Endothelial cell of umbilical vein (primary cell): ENCODE data around the gene RBPJ. TPM values are rescaled to one million over a fixed set of nuclear protein-coding genes. Genes with fewer than 3 reads are reported as not detected.

Source experiments
- BruUV-seq: library from RNA; stranded (reverse); fragments of 400-500 nt; replicated peaks from 2 replicates; lab custom pipeline; 2021; lab: Mats Ljungman, UMichigan
- CTCF ChIA-PET: fragments of 300-600, 350-600 bp; sonication (Branson Sonifier 250); formaldehyde crosslinking; loops from one replicate; lab custom pipeline; 2021; ENCODE audit warnings: antibody characterized with exemption, inconsistent platforms; lab: Charles Lee
- POLR2A ChIA-PET: fragments of 300-600, 350-600 bp; sonication (Branson Sonifier 250); formaldehyde crosslinking; loops from one replicate; lab custom pipeline; 2021; ENCODE audit warnings: antibody characterized with exemption, inconsistent platforms; lab: Charles Lee
- DNase-seq: peaks from one replicate; pipeline ENCODE4 v3.0.0-alpha.2; 2011; ENCODE audit warnings: low read depth, low spot score
- FAIRE-seq: peaks from 2 replicates; lab custom pipeline; 2011; peaks lifted over from hg19 to GRCh38; lab: Jason Lieb, UNC
- H2AFZ ChIP-seq: 2 replicates; pipeline ENCODE4 v1.6.0; 2012; ENCODE audit warnings: low read depth, low read length, control low read depth, inconsistent platforms
- H3K27ac ChIP-seq: 2 replicates; pipeline ENCODE4 v1.5.1; 2011; ENCODE audit warnings: low read depth, mild to moderate bottlenecking, control low read depth, low read length, moderate library complexity; ENCODE audit not compliant: insufficient read depth
- H3K27me3 ChIP-seq, 2 experiments: 2 replicates each; pipeline versions ENCODE4 v1.6.0 to v1.6.1; 2011; ENCODE audit warnings: low read length in 2 of 2, mixed read lengths in 1 of 2; ENCODE audit not compliant: control insufficient read depth in 2 of 2, insufficient read depth in 2 of 2
- H3K36me3 ChIP-seq, 2 experiments: 2 replicates in 1 of 2; 3 replicates in 1 of 2; pipeline ENCODE4 v1.5.1; 2011; ENCODE audit warnings: low read length in 2 of 2, mild to moderate bottlenecking in 1 of 2, moderate library complexity in 1 of 2; ENCODE audit not compliant: control insufficient read depth in 2 of 2, insufficient read depth in 2 of 2; ENCODE audit errors: extremely low read depth in 1 of 2
- H3K4me1 ChIP-seq: 3 replicates; pipeline ENCODE4 v1.5.1; 2011; ENCODE audit warnings: mild to moderate bottlenecking, low read length; ENCODE audit not compliant: control insufficient read depth, insufficient read depth; ENCODE audit errors: extremely low read depth
- H3K4me2 ChIP-seq: 2 replicates; pipeline ENCODE4 v1.6.1; 2011; ENCODE audit warnings: low read length, control low read depth, mixed read lengths; ENCODE audit not compliant: insufficient read depth
- H3K4me3 ChIP-seq, 3 experiments: fragments of 200-600 bp in 1 of 3; sonication (generic), shearing (Covaris generic) in 1 of 3; replicated peaks in 1 of 3; 2 replicates each; pipeline ENCODE4 v1.5.1; 2011 to 2016; ENCODE audit warnings: control low read depth in 3 of 3, low read length in 3 of 3, mild to moderate bottlenecking in 2 of 3, inconsistent platforms in 1 of 3, low read depth in 1 of 3, moderate library complexity in 1 of 3; ENCODE audit not compliant: insufficient read depth in 1 of 3
- H3K79me2 ChIP-seq: 2 replicates; pipeline ENCODE4 v1.6.0; 2012; ENCODE audit warnings: low read length, inconsistent platforms; ENCODE audit not compliant: control insufficient read depth, insufficient read depth
- H3K9ac ChIP-seq: replicated peaks from 2 replicates; pipeline ENCODE3; 2011; ENCODE audit warnings: low read length, control low read depth; ENCODE audit not compliant: insufficient read depth; ENCODE audit errors: extremely low read depth
- H3K9me1 ChIP-seq: replicated peaks from 3 replicates; pipeline ENCODE4 v1.6.0; 2011; ENCODE audit warnings: mild to moderate bottlenecking, low read length; ENCODE audit not compliant: control insufficient read depth, insufficient read depth; ENCODE audit errors: extremely low read depth
- H3K9me3 ChIP-seq: replicated peaks from 2 replicates; pipeline ENCODE4 v1.5.1; 2012; ENCODE audit warnings: low read length, inconsistent platforms; ENCODE audit not compliant: control insufficient read depth, insufficient read depth
- H4K20me1 ChIP-seq: replicated peaks from 2 replicates; pipeline ENCODE3; 2011; ENCODE audit warnings: mild to moderate bottlenecking, low read length; ENCODE audit not compliant: control insufficient read depth, insufficient read depth; ENCODE audit errors: extremely low read depth
- EZH2 ChIP-seq: IDR thresholded peaks from 2 replicates; pipeline ENCODE4 v1.6.1; 2012; ENCODE audit warnings: borderline replicate concordance, low read depth, mild to moderate bottlenecking, moderate library complexity, low read length, inconsistent platforms; ENCODE audit not compliant: severe bottlenecking
- FOS ChIP-seq: IDR thresholded peaks from 2 replicates; pipeline ENCODE4 v1.6.1; 2011; ENCODE audit warnings: mild to moderate bottlenecking, low read length, moderate library complexity, borderline replicate concordance; ENCODE audit not compliant: insufficient read depth
- GATA2 ChIP-seq: IDR thresholded peaks from 2 replicates; pipeline ENCODE4 v1.7.0; 2011; ENCODE audit warnings: low read depth, mild to moderate bottlenecking, moderate library complexity, mixed read lengths, low read length; ENCODE audit not compliant: insufficient read length, insufficient read depth
- JUN ChIP-seq: IDR thresholded peaks from 2 replicates; pipeline ENCODE4 v1.6.1; 2011; ENCODE audit warnings: borderline replicate concordance, low read depth; ENCODE audit not compliant: insufficient read length, insufficient read depth
- MYC ChIP-seq: IDR thresholded peaks from one replicate; pipeline ENCODE4 v1.6.1; 2011; ENCODE audit warnings: mild to moderate bottlenecking, low read depth, low read length
- POLR2A ChIP-seq: IDR thresholded peaks from 2 replicates; pipeline ENCODE4 v1.6.1; 2012; ENCODE audit warnings: low read depth, mild to moderate bottlenecking, control low read depth, low read length
- POLR2AphosphoS5 ChIP-seq: IDR thresholded peaks from 2 replicates; pipeline ENCODE4 v1.6.1; 2012; ENCODE audit warnings: low read depth, mild to moderate bottlenecking, control low read depth, low read length, moderate library complexity; ENCODE audit not compliant: insufficient read depth
- dilution Hi-C: fragments of 300-500 bp; cut with MboI; formaldehyde crosslinking; loops from one replicate; pipeline ENCODE4 v1.15.0; 2019; ENCODE audit warnings: low sequenced_read_pairs; ENCODE audit not compliant: extremely low pct_ligation_motif_present
- intact Hi-C: fragments of 100-400 bp; cut with micrococcal nuclease; formaldehyde crosslinking; loops from one replicate; pipeline ENCODE4 v1.10.0; 2022
- polyA plus RNA-seq, 4 experiments: library from polyadenylated mRNA; depleted of rRNA in 3 of 4; stranded (reverse) in 3 of 4; unstranded in 1 of 4; fragments of >200 nt; gene quantifications; 2 replicates each; pipeline versions ENCODE4 v1.2.1 to v1.2.3, GENCODE V29; 2011 to 2012; ENCODE audit warnings: missing spikeins in 1 of 4
- total RNA-seq: library from RNA; stranded (reverse); gene quantifications from 2 replicates; pipeline ENCODE4 v1.2.3, GENCODE V29; 2021
- TF ChIP-seq, protein P1 (sequence below), 2 donors: IDR thresholded peaks; 1 replicate in 1 of 2; 2 replicates in 1 of 2; pipeline ENCODE4 v1.5.1; 2011; ENCODE audit warnings: low read length in 2 of 2, mild to moderate bottlenecking in 2 of 2, moderate library complexity in 2 of 2, control low read depth in 1 of 2, inconsistent platforms in 1 of 2, low read depth in 1 of 2; ENCODE audit not compliant: insufficient read depth in 1 of 2; ENCODE audit errors: extremely low read depth in 1 of 2
- TF ChIP-seq, protein P2 (sequence below): IDR thresholded peaks from 2 replicates; pipeline ENCODE4 v1.6.1; 2011; ENCODE audit not compliant: insufficient read depth, insufficient read length

RBPJ gene
- total and polyA plus RNA-seq, 2 donors (not counting 3 experiments of a cell fraction or from before 2014, with no cell fraction given), result 17.0 to 42.9 TPM

DNA sequence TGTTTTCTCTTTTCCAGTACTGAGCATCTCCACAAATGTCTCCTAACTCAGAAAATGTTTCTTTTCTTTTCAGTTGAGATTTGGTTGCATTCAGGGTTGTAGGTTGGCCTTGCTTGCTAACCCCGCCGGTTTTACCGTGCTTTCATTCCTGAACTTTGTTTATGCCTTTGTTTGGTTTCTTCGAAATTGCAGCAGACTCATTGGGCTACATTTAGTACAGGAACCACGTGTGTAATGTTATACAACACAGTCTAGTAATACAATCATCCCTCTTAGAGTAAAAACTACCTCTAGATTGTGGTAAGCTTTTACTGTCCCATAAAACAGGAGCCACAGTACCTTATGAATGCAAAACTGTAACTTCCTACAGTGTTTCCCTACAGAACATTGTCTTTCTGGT, 111.6 kb downstream of the RBPJ start:
- POLR2A ChIA-PET, result no interaction called here

More for the DNA sequence above, 111.6 kb downstream of the RBPJ start:
- no peaks in the 10 kb centered on the region for H3K9me3 ChIP-seq
- CTCF ChIA-PET, result interaction anchor here (1.3 to 1.8 kb wide), 2 partner anchors 20 to 444 kb away, joined by 3 read pairs; no protein-coding TSS in a partner anchor
- H3K4me3 ChIP-seq, result no peak overlapping the region
- H3K27ac ChIP-seq, result no peak overlapping the region
- H3K9me1 ChIP-seq, result no peaks in the 10 kb centered on the region
- H2AFZ ChIP-seq, result no peak overlapping the region
- dilution Hi-C loops, result no loop called here
- H3K4me2 ChIP-seq, result no peak overlapping the region
- no peak for DNase-seq
- H3K36me3 ChIP-seq, result peaks cover 2% of the 10 kb centered on the region in 2 experiments
- H3K9ac ChIP-seq, result no peak overlapping the region
- BruUV-seq, result no TSS peak
- FAIRE-seq, result no peak
- no peaks in the 10 kb centered on the region for H3K27me3 ChIP-seq
- no peaks in the 10 kb centered on the region for H3K79me2 ChIP-seq
- no peaks in the 10 kb centered on the region for H3K4me1 ChIP-seq
- TF ChIP-seq FOS (no peak), JUN (no peak), POLR2A (no peak), EZH2 (no peak), MYC (no peak), POLR2AphosphoS5 (no peak), GATA2 (no peak)
- TF ChIP-seq, protein P1, sequence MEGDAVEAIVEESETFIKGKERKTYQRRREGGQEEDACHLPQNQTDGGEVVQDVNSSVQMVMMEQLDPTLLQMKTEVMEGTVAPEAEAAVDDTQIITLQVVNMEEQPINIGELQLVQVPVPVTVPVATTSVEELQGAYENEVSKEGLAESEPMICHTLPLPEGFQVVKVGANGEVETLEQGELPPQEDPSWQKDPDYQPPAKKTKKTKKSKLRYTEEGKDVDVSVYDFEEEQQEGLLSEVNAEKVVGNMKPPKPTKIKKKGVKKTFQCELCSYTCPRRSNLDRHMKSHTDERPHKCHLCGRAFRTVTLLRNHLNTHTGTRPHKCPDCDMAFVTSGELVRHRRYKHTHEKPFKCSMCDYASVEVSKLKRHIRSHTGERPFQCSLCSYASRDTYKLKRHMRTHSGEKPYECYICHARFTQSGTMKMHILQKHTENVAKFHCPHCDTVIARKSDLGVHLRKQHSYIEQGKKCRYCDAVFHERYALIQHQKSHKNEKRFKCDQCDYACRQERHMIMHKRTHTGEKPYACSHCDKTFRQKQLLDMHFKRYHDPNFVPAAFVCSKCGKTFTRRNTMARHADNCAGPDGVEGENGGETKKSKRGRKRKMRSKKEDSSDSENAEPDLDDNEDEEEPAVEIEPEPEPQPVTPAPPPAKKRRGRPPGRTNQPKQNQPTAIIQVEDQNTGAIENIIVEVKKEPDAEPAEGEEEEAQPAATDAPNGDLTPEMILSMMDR (IDR thresholded peaks at IDR 0.05; ENCODE audit: extremely low read depth in 1 of 2, insufficient read depth in 1 of 2, low read depth in 1 of 2, low read length in 2 of 2), result no peak
- TF ChIP-seq, protein P2, sequence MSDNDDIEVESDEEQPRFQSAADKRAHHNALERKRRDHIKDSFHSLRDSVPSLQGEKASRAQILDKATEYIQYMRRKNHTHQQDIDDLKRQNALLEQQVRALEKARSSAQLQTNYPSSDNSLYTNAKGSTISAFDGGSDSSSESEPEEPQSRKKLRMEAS, result no peak
- no peaks in the 10 kb centered on the region for H4K20me1 ChIP-seq
- intact Hi-C loops, result no loop called here
